H1 (cell line): ENCODE results near the gene MAPK8. TPM values are rescaled to one million over a fixed set of nuclear protein-coding genes. Genes with fewer than 3 reads are reported as not detected.

ENCODE experiments used
- CTCF ChIA-PET: fragments of 300-600 bp; sonication (Branson Sonifier 250); formaldehyde crosslinking; loops from one replicate; lab custom pipeline; 2021; ENCODE audit not compliant: partially characterized antibody; lab: Charles Lee
- POLR2A ChIA-PET: fragments of 300-600 bp; sonication (Branson Sonifier 250); formaldehyde crosslinking; loops from one replicate; lab custom pipeline; 2021; ENCODE audit warnings: inconsistent platforms; ENCODE audit not compliant: partially characterized antibody; lab: Charles Lee
- DNase-seq, 2 experiments: peaks; one replicate each; pipeline versions ENCODE4 v3.0.0 to v3.0.0-alpha.2; 2010 to 2022; ENCODE audit warnings: low spot score in 2 of 2, low read depth in 1 of 2, mixed read lengths in 1 of 2
- FAIRE-seq: peaks from 2 replicates; lab custom pipeline; 2011; peaks lifted over from hg19 to GRCh38; lab: Jason Lieb, UNC
- H2AFZ ChIP-seq: 2 replicates; pipeline ENCODE4 v1.8.1; 2012; ENCODE audit warnings: low read length, inconsistent platforms
- H2AK5ac ChIP-seq: 2 replicates; pipeline ENCODE4 v1.6.1; 2013; ENCODE audit warnings: low read depth, low read length
- H2BK120ac ChIP-seq: replicated peaks from 2 replicates; pipeline ENCODE3; 2013; ENCODE audit warnings: low read depth, low read length, inconsistent platforms
- H2BK12ac ChIP-seq: 2 replicates; pipeline ENCODE4 v1.6.1; 2013; ENCODE audit warnings: low read depth, low read length
- H2BK15ac ChIP-seq: 2 replicates; pipeline ENCODE4 v1.6.1; 2013; ENCODE audit warnings: low read length
- H2BK20ac ChIP-seq: 2 replicates; pipeline ENCODE4 v1.6.1; 2013; ENCODE audit warnings: low read length
- H2BK5ac ChIP-seq: 2 replicates; pipeline ENCODE4 v1.6.1; 2013; ENCODE audit warnings: low read depth, low read length
- H3K14ac ChIP-seq: 2 replicates; pipeline ENCODE4 v1.6.1; 2013; ENCODE audit warnings: inconsistent platforms; ENCODE audit not compliant: insufficient read length
- H3K18ac ChIP-seq: 2 replicates; pipeline ENCODE4 v1.6.1; 2013; ENCODE audit warnings: low read length; ENCODE audit errors: extremely low read depth
- H3K23ac ChIP-seq: 2 replicates; pipeline ENCODE4 v1.6.1; 2013; ENCODE audit warnings: inconsistent platforms; ENCODE audit not compliant: insufficient read length
- H3K23me2 ChIP-seq: 2 replicates; pipeline ENCODE4 v1.6.1; 2013; ENCODE audit warnings: low read depth, low read length
- H3K27ac ChIP-seq: 2 replicates; pipeline ENCODE4 v1.6.1; 2011; ENCODE audit warnings: low read depth, low read length, inconsistent platforms
- H3K27me3 ChIP-seq, 4 experiments: replicated peaks in 1 of 4; 1 replicate in 1 of 4; 2 replicates in 3 of 4; pipeline versions ENCODE4 v1.6.1 to v1.8.1; 2011 to 2013; ENCODE audit warnings: low read length in 3 of 4, mild to moderate bottlenecking in 3 of 4, inconsistent platforms in 2 of 4, mixed read lengths in 2 of 4, moderate library complexity in 1 of 4; ENCODE audit not compliant: control insufficient read depth in 3 of 4, insufficient read depth in 3 of 4; ENCODE audit errors: extremely low read depth in 1 of 4
- H3K36me3 ChIP-seq, 4 experiments: 2 replicates each; pipeline versions ENCODE4 v1.6.1 to v1.8.1; 2011 to 2013; ENCODE audit warnings: mild to moderate bottlenecking in 4 of 4, low read length in 3 of 4, moderate library complexity in 2 of 4, control low read depth in 1 of 4, inconsistent platforms in 1 of 4; ENCODE audit not compliant: insufficient read depth in 4 of 4, control insufficient read depth in 2 of 4
- H3K4ac ChIP-seq: replicated peaks from 2 replicates; pipeline ENCODE3; 2013; ENCODE audit warnings: low read length, low read depth, mixed read lengths, inconsistent platforms; ENCODE audit not compliant: insufficient read length
- H3K4me1 ChIP-seq, 4 experiments: replicated peaks in 1 of 4; 1 replicate in 1 of 4; 2 replicates in 3 of 4; pipeline versions ENCODE4 v1.6.1 to v1.8.1; 2011 to 2013; ENCODE audit warnings: low read length in 3 of 4, inconsistent platforms in 2 of 4, mixed read lengths in 1 of 4; ENCODE audit not compliant: insufficient read depth in 4 of 4, control insufficient read depth in 3 of 4
- H3K4me2 ChIP-seq, 2 experiments: 2 replicates each; pipeline versions ENCODE4 v1.6.1 to v1.8.1; 2011 to 2013; ENCODE audit warnings: low read depth in 2 of 2, low read length in 2 of 2, control low read depth in 1 of 2, inconsistent platforms in 1 of 2, mild to moderate bottlenecking in 1 of 2; ENCODE audit not compliant: insufficient read depth in 1 of 2
- H3K4me3 ChIP-seq, 4 experiments: fragments of 200-600, 300-600 bp in 1 of 4; sonication (generic), shearing (Covaris generic), sonication (Bioruptor Twin) in 1 of 4; 2 replicates each; pipeline versions ENCODE4 v1.5.1 to v1.8.1; 2011 to 2016; ENCODE audit warnings: low read length in 4 of 4, low read depth in 3 of 4, control low read depth in 2 of 4, inconsistent platforms in 2 of 4, mild to moderate bottlenecking in 2 of 4, mixed read lengths in 1 of 4, moderate library complexity in 1 of 4; ENCODE audit not compliant: insufficient read depth in 2 of 4; ENCODE audit errors: extremely low read depth in 1 of 4
- H3K56ac ChIP-seq: replicated peaks from 2 replicates; pipeline ENCODE3; 2013; ENCODE audit warnings: low read depth, mild to moderate bottlenecking, mixed read lengths, low read length, inconsistent platforms; ENCODE audit not compliant: insufficient read length
- H3K79me1 ChIP-seq: 2 replicates; pipeline ENCODE4 v1.6.1; 2013; ENCODE audit warnings: low read depth, low read length, control low read depth
- H3K79me2 ChIP-seq, 2 experiments: 2 replicates each; pipeline versions ENCODE4 v1.6.1 to v1.8.1; 2012 to 2013; ENCODE audit warnings: low read length in 2 of 2, mild to moderate bottlenecking in 2 of 2, inconsistent platforms in 1 of 2; ENCODE audit not compliant: insufficient read depth in 2 of 2, control insufficient read depth in 1 of 2
- H3K9ac ChIP-seq, 4 experiments: replicated peaks in 1 of 4; 1 replicate in 1 of 4; 2 replicates in 3 of 4; pipeline versions ENCODE4 v1.6.1 to v1.8.1; 2011 to 2013; ENCODE audit warnings: low read depth in 3 of 4, low read length in 3 of 4, control low read depth in 2 of 4, mild to moderate bottlenecking in 2 of 4, moderate library complexity in 2 of 4, inconsistent platforms in 1 of 4; ENCODE audit errors: extremely low read depth in 1 of 4
- H3K9me3 ChIP-seq, 2 experiments: 2 replicates each; pipeline versions ENCODE4 v1.6.1 to v1.8.1; 2012 to 2013; ENCODE audit warnings: mild to moderate bottlenecking in 2 of 2, moderate library complexity in 2 of 2, control low read depth in 1 of 2, inconsistent platforms in 1 of 2, low read depth in 1 of 2, low read length in 1 of 2, mixed read lengths in 1 of 2; ENCODE audit not compliant: insufficient read depth in 2 of 2
- H4K20me1 ChIP-seq, 2 experiments: replicated peaks in 1 of 2; 2 replicates each; pipeline versions ENCODE3 to v1.8.1; 2011 to 2013; ENCODE audit warnings: inconsistent platforms in 2 of 2, low read length in 2 of 2, mild to moderate bottlenecking in 1 of 2; ENCODE audit not compliant: insufficient read depth in 2 of 2, control insufficient read depth in 1 of 2
- H4K5ac ChIP-seq: 2 replicates; pipeline ENCODE4 v1.6.1; 2013; ENCODE audit warnings: low read length, low read depth, mixed read lengths, inconsistent platforms; ENCODE audit not compliant: insufficient read length
- H4K8ac ChIP-seq: 2 replicates; pipeline ENCODE4 v1.8.0; 2013; ENCODE audit warnings: mild to moderate bottlenecking, moderate library complexity, low read length, inconsistent platforms; ENCODE audit not compliant: insufficient read depth; ENCODE audit errors: extremely low read depth
- H4K91ac ChIP-seq: replicated peaks from 2 replicates; pipeline ENCODE3; 2013; ENCODE audit warnings: low read length, mixed read lengths, inconsistent platforms; ENCODE audit not compliant: insufficient read length
- CBX5 ChIP-seq: fragments of 300-800, 300-1000 bp; sonication (generic); IDR thresholded peaks from 2 replicates; pipeline ENCODE4 v1.7.1; 2016; ENCODE audit warnings: antibody characterized with exemption, low read length, low read depth
- EZH2 ChIP-seq: fragments of 200-600 bp; sonication (generic); IDR thresholded peaks from 2 replicates; pipeline ENCODE4 v1.7.1; 2012; ENCODE audit warnings: low read depth, mild to moderate bottlenecking, moderate library complexity, low read length, inconsistent platforms; ENCODE audit not compliant: severe bottlenecking
- POU5F1 ChIP-seq: IDR thresholded peaks from 2 replicates; pipeline ENCODE4 v1.6.1; 2011; ENCODE audit warnings: low read depth, mild to moderate bottlenecking, low read length, moderate library complexity
- RAD21 ChIP-seq, 2 experiments: IDR thresholded peaks in 1 of 2; conservative IDR thresholded peaks in 1 of 2; 2 replicates each; pipeline ENCODE4 v1.6.1; 2011; ENCODE audit warnings: low read depth in 2 of 2, low read length in 2 of 2, improper control_type of control experiment in 1 of 2, inconsistent platforms in 1 of 2, mild to moderate bottlenecking in 1 of 2, moderate library complexity in 1 of 2
- RNF2 ChIP-seq: fragments of 200-900, 300-1000 bp; sonication (generic); IDR thresholded peaks from 2 replicates; pipeline ENCODE4 v1.7.1; 2016; ENCODE audit warnings: borderline replicate concordance, low read depth, mild to moderate bottlenecking, antibody characterized with exemption, low read length; ENCODE audit not compliant: poor library complexity, severe bottlenecking; ENCODE audit errors: missing control alignments
- SP4 ChIP-seq: IDR thresholded peaks from 2 replicates; pipeline ENCODE4 v1.6.1; 2012; ENCODE audit warnings: low read length, inconsistent platforms
- TBP ChIP-seq: IDR thresholded peaks from 2 replicates; pipeline ENCODE4 v1.6.1; 2011; ENCODE audit warnings: low read depth, low read length, improper control_type of control experiment
- TEAD4 ChIP-seq: IDR thresholded peaks from 2 replicates; pipeline ENCODE4 v1.6.1; 2012; ENCODE audit warnings: low read depth, low read length, inconsistent platforms, mixed read lengths
- YY1 ChIP-seq: IDR thresholded peaks from 2 replicates; pipeline ENCODE4 v1.6.1; 2011; ENCODE audit warnings: low read depth, mild to moderate bottlenecking, low read length
- WGBS, 2 experiments: shearing (Covaris generic) in 1 of 2; methylation state at CpG; one replicate each; pipeline versions ENCODE4 v1.1.6 to v1.1.7; 2013 to 2015; ENCODE audit warnings: low lambda C conversion rate in 2 of 2, mixed read lengths in 2 of 2, inconsistent platforms in 1 of 2, low coverage in 1 of 2, missing lambda C conversion rate in 1 of 2; ENCODE audit not compliant: insufficient replicate concordance in 2 of 2, insufficient coverage in 1 of 2, insufficient read length in 1 of 2; ENCODE audit errors: extremely low coverage in 1 of 2, missing lambda C conversion rate in 1 of 2; 5-methylcytosine and 5-hydroxymethylcytosine counted together
- polyA plus RNA-seq, 7 experiments: library from polyadenylated mRNA; depleted of rRNA in 3 of 7; stranded (reverse) in 5 of 7; unstranded in 2 of 7; fragments of >200 nt in 5 of 7; fragments of 200-250 nt in 2 of 7; gene quantifications; 1 replicate in 5 of 7; 2 replicates in 1 of 7; 4 replicates in 1 of 7; pipeline versions ENCODE4 v1.2.1 to v1.2.3, GENCODE V29; 2011 to 2013; ENCODE audit warnings: missing spikeins in 2 of 7, mixed read lengths in 2 of 7
- total RNA-seq: library from RNA; stranded (reverse); fragmentation: NEBNext Ultra II Directional; extraction: Animal tissue kit (Norgen Biotek cat#: 25700); gene quantifications from 2 replicates; pipeline ENCODE4 v1.2.1, GENCODE V29; 2021
- TF ChIP-seq, protein P1 (sequence below), 3 experiments: IDR thresholded peaks; 1 replicate in 2 of 3; 2 replicates in 1 of 3; pipeline versions ENCODE4 v1.5.1 to v1.6.1; 2011; ENCODE audit warnings: low read length in 3 of 3, mild to moderate bottlenecking in 3 of 3, inconsistent platforms in 2 of 3, low read depth in 1 of 3, moderate library complexity in 1 of 3; ENCODE audit not compliant: insufficient read depth in 1 of 3; ENCODE audit errors: control extremely low read depth in 1 of 3

The MAPK8 gene
- total and polyA plus RNA-seq, 2 of the 8 experiments (the other 6 are each of a cell fraction or from before 2014, with no cell fraction given) = 23.3 to 71.3 TPM

DNA sequence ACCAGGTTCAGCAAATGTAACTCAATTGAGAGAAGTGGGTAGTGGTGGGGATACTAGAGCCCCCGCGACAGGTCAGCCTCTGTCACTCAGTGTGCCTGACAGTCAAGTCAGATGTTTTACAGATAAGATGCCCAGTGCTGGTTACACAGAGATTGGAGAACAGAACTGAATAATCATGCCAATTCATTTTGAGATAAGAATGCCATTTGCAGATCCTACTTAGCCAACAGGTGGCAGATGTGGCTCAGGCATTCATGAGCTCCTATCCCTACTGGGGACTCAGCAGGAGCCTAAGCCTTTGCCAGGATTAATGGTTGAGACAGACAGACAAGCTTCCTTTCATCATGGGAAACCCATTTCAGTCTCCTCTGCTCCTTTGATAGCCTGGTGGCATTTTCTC, 137.8 kb downstream of the MAPK8 start:
- peaks cover 0 to 5% of the 10 kb centered on the region in 2 experiments for H4K20me1 ChIP-seq
- no peak overlapping the region for H4K5ac ChIP-seq
- no peak overlapping the region for H3K18ac ChIP-seq
- DNase-seq (peak in 1 of 2 experiments; percentile 48), FAIRE-seq (no peak)
- ChIA-PET POLR2A (interaction anchor here (0.9 to 1.4 kb wide), 2 partner anchors 27 to 80 kb away, joined by 3 read pairs; no protein-coding TSS in a partner anchor), CTCF (interaction anchor here (0.7 to 10.9 kb wide), 30 partner anchors 13 to 214 kb away, joined by 3 to 141 read pairs (median 4); no protein-coding TSS in a partner anchor)
- no peak overlapping the region for H3K4ac ChIP-seq
- no peak overlapping the region for H2BK20ac ChIP-seq
- H3K36me3 ChIP-seq = no peaks in the 10 kb centered on the region
- no peak overlapping the region for H2BK15ac ChIP-seq
- no peak overlapping the region for H2BK12ac ChIP-seq
- peaks cover 3 to 10% (median 8%) of the 10 kb centered on the region in 4 experiments; a peak in 5 of 7 replicates for H3K4me1 ChIP-seq
- no peak overlapping the region for H2AK5ac ChIP-seq
- H3K27me3 ChIP-seq = no peaks in the 10 kb centered on the region
- H3K27ac ChIP-seq = no peak overlapping the region
- no peaks in the 10 kb centered on the region for H3K23me2 ChIP-seq
- no peaks in the 10 kb centered on the region; a peak in 1 of 4 replicates for H3K9me3 ChIP-seq
- no peak overlapping the region for H2BK5ac ChIP-seq
- H3K14ac ChIP-seq = no peak overlapping the region
- H4K91ac ChIP-seq = no peak overlapping the region
- H2BK120ac ChIP-seq = no peak overlapping the region
- H3K56ac ChIP-seq = no peak overlapping the region
- H3K79me1 ChIP-seq = no peaks in the 10 kb centered on the region
- H3K9ac ChIP-seq = no peak overlapping the region
- no peak overlapping the region for H3K4me3 ChIP-seq
- H3K23ac ChIP-seq = no peak overlapping the region
- no peak overlapping the region for H3K4me2 ChIP-seq
- H3K79me2 ChIP-seq = no peaks in the 10 kb centered on the region
- no peak overlapping the region for H4K8ac ChIP-seq
- no peak overlapping the region for H2AFZ ChIP-seq
- 90% methylated on average over 2 of the region's 2 CpGs; no CpG with 5 or more reads in 1 of the 2 experiments for WGBS, 2 experiments
- peak; percentile 78 to 84 for TF ChIP-seq RAD21 (IDR thresholded peaks at IDR 0.05 in 1 of 2, conservative IDR thresholded peaks at IDR 0.05 in 1 of 2; ENCODE audit: low read depth in 2 of 2, low read length in 2 of 2)
- TF ChIP-seq, protein P1, sequence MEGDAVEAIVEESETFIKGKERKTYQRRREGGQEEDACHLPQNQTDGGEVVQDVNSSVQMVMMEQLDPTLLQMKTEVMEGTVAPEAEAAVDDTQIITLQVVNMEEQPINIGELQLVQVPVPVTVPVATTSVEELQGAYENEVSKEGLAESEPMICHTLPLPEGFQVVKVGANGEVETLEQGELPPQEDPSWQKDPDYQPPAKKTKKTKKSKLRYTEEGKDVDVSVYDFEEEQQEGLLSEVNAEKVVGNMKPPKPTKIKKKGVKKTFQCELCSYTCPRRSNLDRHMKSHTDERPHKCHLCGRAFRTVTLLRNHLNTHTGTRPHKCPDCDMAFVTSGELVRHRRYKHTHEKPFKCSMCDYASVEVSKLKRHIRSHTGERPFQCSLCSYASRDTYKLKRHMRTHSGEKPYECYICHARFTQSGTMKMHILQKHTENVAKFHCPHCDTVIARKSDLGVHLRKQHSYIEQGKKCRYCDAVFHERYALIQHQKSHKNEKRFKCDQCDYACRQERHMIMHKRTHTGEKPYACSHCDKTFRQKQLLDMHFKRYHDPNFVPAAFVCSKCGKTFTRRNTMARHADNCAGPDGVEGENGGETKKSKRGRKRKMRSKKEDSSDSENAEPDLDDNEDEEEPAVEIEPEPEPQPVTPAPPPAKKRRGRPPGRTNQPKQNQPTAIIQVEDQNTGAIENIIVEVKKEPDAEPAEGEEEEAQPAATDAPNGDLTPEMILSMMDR (IDR thresholded peaks at IDR 0.05; ENCODE audit: control extremely low read depth in 1 of 3, insufficient read depth in 1 of 3, low read depth in 1 of 3, low read length in 3 of 3) = peak in 2 of 3 experiments; percentile 64 to 71; a peak in 3 of 4 replicates
- TF ChIP-seq POU5F1 = no peak
- no peak for TF ChIP-seq EZH2
- TF ChIP-seq TBP = no peak
- peak; percentile 43; the same call in 1 of the 2 replicates for TF ChIP-seq TEAD4
- no peak for TF ChIP-seq CBX5
- TF ChIP-seq YY1 = no peak
- TF ChIP-seq RNF2 = no peak
- no peak for TF ChIP-seq SP4
